Transverse colon (tissue), 4 donors: ENCODE data around the gene ZC3H7A. TPM values are rescaled to one million over a fixed set of nuclear protein-coding genes. Genes with fewer than 3 reads are reported as not detected.
"Not testable (repeated sequence)": the region's sequence is repeated elsewhere in the genome, so short reads cannot be mapped to it uniquely, and the experiment has no call there.

Experiments used
- DNase-seq: peaks from one replicate; pipeline ENCODE4 v3.0.0-alpha.2; 2019
- H3K27ac ChIP-seq, 4 donors: fragments of 200-600 bp; sonication (generic); 2 replicates each; pipeline ENCODE4 v1.5.1; 2016 to 2018; ENCODE audit warnings: inconsistent platforms in 4 of 4
- H3K27me3 ChIP-seq: fragments of 200-600 bp; sonication (generic); 2 replicates; pipeline ENCODE4 v1.5.1; 2017; ENCODE audit warnings: inconsistent platforms
- H3K36me3 ChIP-seq, 4 donors: fragments of 200-600 bp; sonication (generic); 2 replicates each; pipeline ENCODE4 v1.5.1; 2017 to 2019; ENCODE audit warnings: inconsistent platforms in 4 of 4
- H3K4me1 ChIP-seq, 4 donors: fragments of 200-600 bp; sonication (generic); 2 replicates each; pipeline ENCODE4 v1.5.1; 2017 to 2020; ENCODE audit warnings: inconsistent platforms in 4 of 4
- H3K4me3 ChIP-seq, 4 donors: fragments of 200-600 bp; sonication (generic); 1 replicate in 1 of 4; 2 replicates in 3 of 4; pipeline versions ENCODE4 v1.5.1 to v1.6.1; 2017 to 2019; ENCODE audit warnings: inconsistent platforms in 4 of 4
- H3K9me3 ChIP-seq, 2 donors: fragments of 200-600 bp; sonication (generic); 2 replicates each; pipeline ENCODE4 v1.5.1; 2017 to 2019; ENCODE audit warnings: inconsistent platforms in 2 of 2
- EP300 ChIP-seq: sonication (generic); formaldehyde crosslinking; IDR thresholded peaks from one replicate; pipeline ENCODE4 v1.6.1; 2017; ENCODE audit warnings: antibody characterized with exemption, low read depth
- POLR2A ChIP-seq: fragments of 450-650 bp; IDR thresholded peaks from one replicate; pipeline ENCODE4 v1.6.1; 2016; ENCODE audit warnings: antibody characterized with exemption, mild to moderate bottlenecking, moderate library complexity
- POLR2AphosphoS5 ChIP-seq, 3 donors: sonication (generic); formaldehyde crosslinking; IDR thresholded peaks; one replicate each; pipeline ENCODE4 v1.6.1; 2016; ENCODE audit warnings: antibody characterized with exemption in 3 of 3
- WGBS, 2 donors: methylation state at CpG; one replicate each; pipeline ENCODE4 v1.1.5; 2018; ENCODE audit warnings: low coverage in 1 of 2; 5-methylcytosine and 5-hydroxymethylcytosine counted together
- in situ Hi-C, 4 donors: fragments of 200-750 bp; cut with MboI; loops; one replicate each; pipeline versions ENCODE4 v1.15.0 to v1.15.1; 2017; ENCODE audit warnings: low sequenced_read_pairs in 3 of 4, low pct_ligation_motif_present in 1 of 4, low pct_unique_long_range_greater_than_20kb in 1 of 4
- intact Hi-C: fragments of 100-400 bp; cut with DNase I; formaldehyde crosslinking; loops from one replicate; pipeline ENCODE4 v1.15.1; 2023; ENCODE audit warnings: low total_unique reads
- total RNA-seq, 4 donors: library from RNA; depleted of rRNA; stranded (reverse); fragments of >200 nt; gene quantifications; one replicate each; pipeline ENCODE4 v1.1.0, GENCODE V29; 2016
- TF ChIP-seq, protein P1 (sequence below), 5 experiments: fragments of 200-600 bp in 3 of 5; fragments of 450-650 bp in 2 of 5; sonication (generic) in 3 of 5; IDR thresholded peaks; 1 replicate in 2 of 5; 2 replicates in 3 of 5; pipeline ENCODE4 v1.5.1; 2016 to 2017; ENCODE audit warnings: antibody characterized with exemption in 5 of 5, inconsistent platforms in 3 of 5, mild to moderate bottlenecking in 2 of 5, moderate library complexity in 1 of 5

Gene ZC3H7A
- total RNA-seq, 4 donors from 2014 or later = 38.1 to 92.0 (median 63.3) TPM

DNA sequence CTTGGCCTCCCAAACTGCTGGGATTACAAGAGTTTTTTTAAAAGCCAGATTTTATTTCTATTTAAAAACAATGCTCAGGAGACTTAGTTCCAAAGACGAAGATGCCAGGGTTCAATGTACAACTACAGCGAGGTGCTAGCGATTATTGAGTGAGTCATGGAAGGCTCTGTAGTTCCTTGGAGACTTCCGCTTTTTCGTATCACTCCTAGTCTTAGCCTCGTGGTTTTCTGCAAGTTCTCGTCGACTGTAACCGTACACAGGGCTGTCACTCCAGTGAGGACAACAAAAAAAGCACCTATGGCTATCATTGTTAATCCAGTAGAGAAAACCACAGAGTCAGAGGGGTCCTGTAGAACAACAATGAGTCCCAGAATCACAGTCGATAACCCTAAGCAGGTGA is 22.7 kb upstream of the ZC3H7A start:
- WGBS, 2 donors = 54 to 83% methylated on average over 7 to 10 of the region's 10 CpGs
- DNase-seq = no peak
- TF ChIP-seq EP300 = no peak
- Histone ChIP-seq H3K36me3 (no peaks in the 10 kb centered on the region), H3K9me3 (no peaks in the 10 kb centered on the region), H3K27me3 (no peaks in the 10 kb centered on the region), H3K27ac (no peak overlapping the region), H3K4me3 (no peak overlapping the region), H3K4me1 (peaks cover 0 to 8% (median 0%) of the 10 kb centered on the region in 4 donors)
- in situ Hi-C loops = loop anchor here in 3 of 4 donors (10.0 to 25.0 kb wide), 4 partner anchors 282 to 432 kb away; a partner anchor contains a TSS
- intact Hi-C loops = no loop called here

DNA sequence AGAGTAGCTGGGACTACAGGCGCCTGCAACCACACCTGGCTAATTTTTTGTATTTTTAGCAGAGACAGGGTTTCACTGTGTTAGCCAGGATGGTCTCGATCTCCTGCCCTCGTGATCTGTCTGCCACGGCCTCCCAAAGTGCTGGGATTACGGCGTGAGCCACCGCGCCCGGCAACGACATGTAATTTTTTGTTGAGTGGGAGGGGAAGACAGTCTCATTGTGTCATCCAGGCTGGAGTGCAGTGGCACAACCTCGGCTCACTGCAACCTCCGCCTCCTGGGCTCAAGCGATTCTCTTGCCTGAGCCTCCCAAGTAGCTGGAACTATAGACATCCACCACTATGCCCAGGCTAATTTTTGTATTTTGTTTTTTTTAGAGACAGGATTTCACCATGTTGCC is 21.9 kb upstream of the ZC3H7A start:
- H3K4me1 ChIP-seq, intact Hi-C loops, H3K27me3 ChIP-seq, DNase-seq, H3K36me3 ChIP-seq, H3K9me3 ChIP-seq, H3K4me3 ChIP-seq, H3K27ac ChIP-seq: not testable (repeated sequence)
- WGBS, 2 donors = 90 to 92% methylated on average over 2 to 8 of the region's 13 CpGs
- in situ Hi-C loops = loop anchor here in 3 of 4 donors (10.0 to 25.0 kb wide), 4 partner anchors 282 to 432 kb away; a partner anchor contains a TSS

DNA sequence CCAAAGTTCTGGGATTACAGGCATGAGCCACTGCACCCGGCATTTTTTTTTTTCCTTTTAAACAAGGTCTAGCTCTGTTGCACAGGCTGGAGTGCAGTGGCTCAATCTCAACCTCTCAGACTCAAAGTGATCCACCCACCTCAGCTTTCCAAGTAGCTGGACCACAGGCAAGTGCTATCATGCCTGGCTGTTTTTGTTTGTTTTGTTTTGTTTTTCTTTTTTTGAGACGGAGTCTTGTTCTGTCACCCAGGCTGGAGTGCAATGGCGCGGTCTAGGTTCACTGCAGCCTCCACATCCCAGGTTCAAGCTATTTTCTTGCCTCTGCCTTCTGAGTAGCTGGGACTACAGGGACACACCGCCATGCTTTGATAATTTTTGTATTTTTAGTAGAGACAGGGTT is 19.1 kb upstream of the ZC3H7A start:
- Histone ChIP-seq H3K4me1 (no peaks in the 10 kb centered on the region), H3K27ac (no peak overlapping the region), H3K9me3 (no peaks in the 10 kb centered on the region), H3K4me3 (no peak overlapping the region), H3K27me3 (no peaks in the 10 kb centered on the region), H3K36me3 (no peaks in the 10 kb centered on the region)
- intact Hi-C loops (no loop called here), in situ Hi-C loops (loop anchor here in 3 of 4 donors (10.0 to 25.0 kb wide), 4 partner anchors 279 to 429 kb away; a partner anchor contains a TSS)
- DNase-seq = no peak
- WGBS, 2 donors = 71 to 80% methylated on average over 4 to 5 of the region's 5 CpGs
- TF ChIP-seq, protein P1, sequence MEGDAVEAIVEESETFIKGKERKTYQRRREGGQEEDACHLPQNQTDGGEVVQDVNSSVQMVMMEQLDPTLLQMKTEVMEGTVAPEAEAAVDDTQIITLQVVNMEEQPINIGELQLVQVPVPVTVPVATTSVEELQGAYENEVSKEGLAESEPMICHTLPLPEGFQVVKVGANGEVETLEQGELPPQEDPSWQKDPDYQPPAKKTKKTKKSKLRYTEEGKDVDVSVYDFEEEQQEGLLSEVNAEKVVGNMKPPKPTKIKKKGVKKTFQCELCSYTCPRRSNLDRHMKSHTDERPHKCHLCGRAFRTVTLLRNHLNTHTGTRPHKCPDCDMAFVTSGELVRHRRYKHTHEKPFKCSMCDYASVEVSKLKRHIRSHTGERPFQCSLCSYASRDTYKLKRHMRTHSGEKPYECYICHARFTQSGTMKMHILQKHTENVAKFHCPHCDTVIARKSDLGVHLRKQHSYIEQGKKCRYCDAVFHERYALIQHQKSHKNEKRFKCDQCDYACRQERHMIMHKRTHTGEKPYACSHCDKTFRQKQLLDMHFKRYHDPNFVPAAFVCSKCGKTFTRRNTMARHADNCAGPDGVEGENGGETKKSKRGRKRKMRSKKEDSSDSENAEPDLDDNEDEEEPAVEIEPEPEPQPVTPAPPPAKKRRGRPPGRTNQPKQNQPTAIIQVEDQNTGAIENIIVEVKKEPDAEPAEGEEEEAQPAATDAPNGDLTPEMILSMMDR (IDR thresholded peaks at IDR 0.05) = no peak
- TF ChIP-seq POLR2A (no peak), POLR2AphosphoS5 (IDR thresholded peaks at IDR 0.05) (no peak), EP300 (no peak)

DNA sequence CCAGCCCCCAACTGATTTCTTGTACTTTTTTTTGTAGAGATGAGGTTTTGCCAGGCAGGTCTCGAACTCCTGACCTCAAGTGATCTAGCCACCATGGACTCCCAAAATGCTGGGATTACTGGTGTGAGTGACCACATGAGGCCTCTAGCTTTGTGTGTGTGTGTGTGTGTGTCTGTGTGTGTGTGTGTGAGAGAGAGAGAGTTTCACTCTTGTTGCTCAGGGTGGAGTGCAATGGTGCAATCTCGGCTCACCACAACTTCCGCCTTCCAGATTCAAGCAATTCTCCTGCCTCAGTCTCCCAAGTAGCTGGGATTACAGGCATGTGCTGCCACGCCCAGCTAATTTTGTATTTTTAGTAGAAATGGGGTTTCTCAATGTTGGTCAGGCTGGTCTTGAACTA is 17.7 kb upstream of the ZC3H7A start:
- 82% methylated on average over 4 of the region's 4 CpGs; no CpG with 5 or more reads in 1 of the 2 donors for WGBS, 2 donors
- H3K4me1 ChIP-seq, H3K36me3 ChIP-seq, H3K9me3 ChIP-seq, H3K27ac ChIP-seq, H3K27me3 ChIP-seq, H3K4me3 ChIP-seq, intact Hi-C loops: not testable (repeated sequence)
- peak; percentile 21 for DNase-seq
- in situ Hi-C loops = loop anchor here in 3 of 4 donors (10.0 to 25.0 kb wide), 4 partner anchors 277 to 427 kb away; a partner anchor contains a TSS

DNA sequence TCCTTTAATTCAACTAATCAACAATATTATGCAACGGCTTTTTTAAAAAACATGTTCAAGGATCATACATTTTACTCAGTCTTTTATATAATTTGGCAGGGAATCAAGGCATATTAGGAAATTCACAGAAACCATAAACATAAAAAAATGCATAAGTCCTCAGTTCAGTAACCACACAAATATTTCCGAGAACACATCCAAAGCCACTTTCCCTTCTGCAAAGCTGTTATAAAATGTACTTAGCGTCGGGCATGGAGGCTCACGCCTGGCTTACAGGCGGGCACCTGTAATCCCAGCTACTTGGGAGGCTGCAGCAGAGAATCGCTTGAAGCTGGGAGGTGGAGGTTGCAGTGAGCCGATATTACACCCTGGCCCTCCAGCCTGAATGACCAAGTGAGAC is 9.7 kb upstream of the ZC3H7A start:
- in situ Hi-C loops (loop anchor here in 3 of 4 donors (25.0 kb wide), 3 partner anchors 269 to 419 kb away; a partner anchor contains a TSS), intact Hi-C loops (no loop called here)
- Histone ChIP-seq H3K27me3 (no peaks in the 10 kb centered on the region), H3K4me3 (no peak overlapping the region), H3K36me3 (no peaks in the 10 kb centered on the region), H3K9me3 (no peaks in the 10 kb centered on the region), H3K4me1 (no peaks in the 10 kb centered on the region), H3K27ac (no peak overlapping the region)
- DNase-seq = no peak
- no peak for TF ChIP-seq EP300
- TF ChIP-seq POLR2A = no peak
- TF ChIP-seq, protein P1 (IDR thresholded peaks at IDR 0.05) = no peak
- TF ChIP-seq POLR2AphosphoS5 (IDR thresholded peaks at IDR 0.05) = no peak
- WGBS, 2 donors = 47 to 61% methylated on average over 8 of the region's 8 CpGs

DNA sequence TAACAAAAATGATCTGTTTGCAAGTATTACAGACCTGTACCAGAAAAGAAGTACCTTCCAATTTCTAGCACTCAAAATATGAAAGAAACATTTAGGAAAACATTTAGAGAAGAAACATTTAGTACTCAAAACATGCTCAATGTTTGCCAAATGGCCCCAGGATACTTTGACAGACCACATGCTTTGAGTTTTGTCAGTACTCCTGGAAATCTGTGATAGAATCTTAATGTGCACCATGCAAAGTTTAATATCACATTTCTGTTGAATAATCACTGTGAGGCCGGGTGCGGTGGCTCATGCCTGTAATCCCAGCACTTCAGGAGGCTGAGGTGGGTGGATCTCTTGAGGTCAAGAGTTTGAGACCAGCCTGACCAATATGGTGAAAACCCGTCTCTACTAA is 8.5 kb upstream of the ZC3H7A start:
- Histone ChIP-seq H3K4me1 (peaks cover 0 to under 1% (median 0%) of the 10 kb centered on the region in 4 donors), H3K9me3 (no peaks in the 10 kb centered on the region), H3K36me3 (no peaks in the 10 kb centered on the region), H3K4me3 (no peak overlapping the region), H3K27ac (no peak overlapping the region), H3K27me3 (no peaks in the 10 kb centered on the region)
- TF ChIP-seq, protein P1 (IDR thresholded peaks at IDR 0.05) = no peak
- no peak for TF ChIP-seq POLR2A
- TF ChIP-seq POLR2AphosphoS5 (IDR thresholded peaks at IDR 0.05) = no peak
- TF ChIP-seq EP300 = no peak
- in situ Hi-C loops (loop anchor here in 3 of 4 donors (25.0 kb wide), 3 partner anchors 268 to 418 kb away; a partner anchor contains a TSS), intact Hi-C loops (no loop called here)
- 71 to 84% methylated on average over 1 to 3 of the region's 3 CpGs for WGBS, 2 donors
- DNase-seq = no peak
